Activated CD8-positive, alpha-beta memory T cell treated with anti-CD3 and anti-CD28 coated beads for 1 hour (primary cell): ENCODE results near the gene SYCE3.
"Not testable (repeated sequence)": the region's sequence is repeated elsewhere in the genome, so short reads cannot be mapped to it uniquely, and the experiment has no call there.

Experiments used
- DNase-seq, 2 donors: peaks; one replicate each; pipeline ENCODE4 v3.0.0-alpha.2; 2020; ENCODE audit warnings: low read depth in 1 of 2; ENCODE audit errors: extremely low read depth in 1 of 2

SYCE3 gene

GRCh38 chr22:50562523-50563412 is at the start of gene SYCE3:
SYCE3 (minus strand) TSS chr22:50562919; CDS start chr22:50556405, 6,514 bp downstream.
- DNase-seq: peak; percentile 90 to 97

GRCh38 chr22:50612168-50612527 is 49.4 kb upstream of the SYCE3 start:
- no peak for DNase-seq

GRCh38 chr22:50611341-50612060 is 48.8 kb upstream of the SYCE3 start:
- DNase-seq: no peak

GRCh38 chr22:50610581-50610980 is 47.9 kb upstream of the SYCE3 start:
- DNase-seq: no peak

- no peak for DNase-seq
Observed at GRCh38 chr22:50610041-50610451, 47.3 kb upstream of the SYCE3 start.

GRCh38 chr22:50609599-50609998 is 46.9 kb upstream of the SYCE3 start:
- DNase-seq: no peak

GRCh38 chr22:50608996-50609395 is 46.3 kb upstream of the SYCE3 start:
- DNase-seq: no peak

GRCh38 chr22:50608058-50608840 is 45.5 kb upstream of the SYCE3 start:
- not testable (repeated sequence) for DNase-seq

- DNase-seq: no peak
Observed at GRCh38 chr22:50607659-50608020, 44.9 kb upstream of the SYCE3 start.

GRCh38 chr22:50606946-50607658 is 44.4 kb upstream of the SYCE3 start:
- DNase-seq: no peak

- DNase-seq: no peak
Observed at GRCh38 chr22:50606165-50606945, 43.6 kb upstream of the SYCE3 start.

- no peak for DNase-seq
Observed at GRCh38 chr22:50605613-50606074, 42.9 kb upstream of the SYCE3 start.

GRCh38 chr22:50605002-50605612 is 42.4 kb upstream of the SYCE3 start:
- no peak for DNase-seq

GRCh38 chr22:50604256-50605001 is 41.7 kb upstream of the SYCE3 start:
- no peak for DNase-seq

- DNase-seq: no peak
Observed at GRCh38 chr22:50603511-50604255, 41.0 kb upstream of the SYCE3 start.

- no peak for DNase-seq
Observed at GRCh38 chr22:50602338-50602700, 39.6 kb upstream of the SYCE3 start.

- no peak for DNase-seq
Observed at GRCh38 chr22:50601669-50602337, 39.1 kb upstream of the SYCE3 start.
